HG02763 (cell line): ENCODE data around the gene PRRC2B.
"Not testable (repeated sequence)": the region's sequence is repeated elsewhere in the genome, so short reads cannot be mapped to it uniquely, and the experiment has no call there.

Experiments used
- ATAC-seq: cut with Tn5 transposase; IDR thresholded peaks from one replicate; pipeline ENCODE4 v1.9.1; 2021; ENCODE audit warnings: mild to moderate bottlenecking, moderate library complexity; ENCODE audit not compliant: unreplicated experiment

PRRC2B gene

DNA sequence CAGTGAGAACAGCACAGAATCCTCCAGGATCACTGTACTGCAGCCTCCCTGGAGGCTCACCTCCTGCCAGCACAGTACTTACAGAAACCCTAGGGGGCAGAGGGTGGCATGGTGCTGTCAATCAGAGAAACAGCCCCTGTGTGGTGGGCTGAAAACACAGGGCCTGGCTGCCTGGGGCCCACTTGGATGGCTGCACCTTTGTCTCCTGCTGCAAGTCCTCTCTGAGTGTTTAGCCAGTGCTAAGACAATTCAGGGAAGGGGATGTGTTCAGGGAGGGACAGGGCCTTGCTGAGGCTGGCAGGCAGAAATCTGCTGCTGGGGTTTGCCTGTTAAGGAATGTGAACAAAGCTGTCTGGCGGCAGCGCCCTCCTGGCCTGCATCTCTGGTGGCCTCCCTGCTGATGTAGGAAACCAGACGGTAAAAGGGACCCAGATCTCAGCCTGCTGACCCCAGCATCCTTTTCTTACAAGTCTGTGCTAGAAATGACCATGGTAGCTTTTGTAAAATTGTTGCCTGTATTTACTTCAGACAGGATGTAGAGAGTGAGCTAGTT lies 39.5 kb downstream of the PRRC2B start:
- no peak for ATAC-seq

DNA sequence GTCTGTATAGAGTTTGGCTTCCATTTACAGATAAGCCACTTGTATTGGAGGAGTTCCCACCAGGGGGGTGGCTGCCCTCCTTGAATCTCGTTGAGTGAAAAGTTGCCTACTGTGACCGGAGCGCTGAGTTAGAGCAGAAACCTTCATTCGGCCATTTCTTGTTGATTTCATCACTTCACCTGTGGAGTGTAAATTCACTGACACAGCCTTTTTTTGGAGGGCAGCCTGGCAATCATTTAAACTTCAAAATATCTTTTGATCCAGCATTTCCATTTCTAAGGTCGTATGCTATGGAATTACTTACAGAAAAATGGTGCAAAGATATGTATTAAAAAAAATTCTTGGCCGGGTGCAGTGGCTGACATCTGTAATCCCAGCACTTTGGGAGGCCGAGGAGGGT lies 40.8 kb downstream of the PRRC2B start:
- ATAC-seq: no peak

DNA sequence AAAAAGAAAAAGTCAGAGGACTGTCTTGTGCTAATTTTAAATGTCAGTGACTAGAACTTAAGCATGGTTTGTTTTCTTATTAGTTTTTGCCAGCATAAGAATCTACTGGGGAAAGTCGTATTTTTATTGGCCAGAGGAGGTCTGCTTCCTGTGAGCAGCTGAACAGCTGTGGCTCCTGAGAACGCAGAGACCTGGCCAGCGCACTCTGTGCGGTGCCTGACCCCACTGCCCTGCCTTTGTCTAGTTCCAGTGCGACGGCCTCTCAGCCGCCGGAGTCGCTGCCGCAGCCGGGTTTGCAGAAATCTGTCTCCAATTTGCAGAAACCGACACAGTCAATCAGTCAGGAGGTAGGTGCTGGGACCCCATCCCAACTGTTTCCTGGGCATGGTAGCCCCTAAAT lies 42.5 kb downstream of the PRRC2B start:
- ATAC-seq: no peak

DNA sequence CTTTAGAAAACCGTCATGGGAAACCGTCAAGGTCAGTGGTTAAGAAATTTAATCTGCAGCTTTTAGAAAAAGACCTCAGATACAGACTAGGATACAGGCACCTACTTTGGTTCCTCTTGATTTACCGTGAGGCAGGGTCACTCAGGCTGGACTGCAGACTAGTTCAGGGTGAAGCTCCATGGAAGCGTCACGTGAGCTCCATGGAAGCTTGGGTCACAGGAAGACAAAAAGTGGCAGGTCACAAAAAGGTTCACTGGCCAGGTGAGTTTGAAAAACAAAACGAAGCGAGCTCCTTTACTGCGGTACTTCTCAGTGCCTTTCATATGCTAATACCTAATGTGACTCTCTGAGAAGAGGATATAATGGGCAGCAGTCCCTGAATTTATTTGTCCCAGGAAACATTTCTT lies 43.0 kb downstream of the PRRC2B start:
- ATAC-seq: no peak

DNA sequence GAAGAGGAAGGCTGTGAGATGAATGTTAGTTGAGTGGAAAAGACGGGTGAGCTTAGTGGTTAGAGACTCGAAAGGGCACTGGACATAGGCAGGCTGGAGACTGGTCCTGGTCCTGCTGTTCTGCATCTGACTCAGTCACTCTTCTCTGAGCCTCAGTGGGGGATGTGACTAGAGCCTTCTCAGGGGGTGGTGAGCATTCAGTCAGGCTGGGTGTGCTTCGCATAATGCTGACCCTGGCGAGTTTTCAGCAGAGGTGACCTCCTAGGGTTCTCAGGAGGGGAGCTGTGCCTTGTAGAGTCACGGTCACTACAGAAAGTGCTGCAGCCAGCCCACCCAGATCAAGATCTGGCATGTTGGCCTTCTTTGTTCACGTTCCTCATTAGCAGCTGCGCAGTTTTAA lies 44.3 kb downstream of the PRRC2B start:
- no peak for ATAC-seq

DNA sequence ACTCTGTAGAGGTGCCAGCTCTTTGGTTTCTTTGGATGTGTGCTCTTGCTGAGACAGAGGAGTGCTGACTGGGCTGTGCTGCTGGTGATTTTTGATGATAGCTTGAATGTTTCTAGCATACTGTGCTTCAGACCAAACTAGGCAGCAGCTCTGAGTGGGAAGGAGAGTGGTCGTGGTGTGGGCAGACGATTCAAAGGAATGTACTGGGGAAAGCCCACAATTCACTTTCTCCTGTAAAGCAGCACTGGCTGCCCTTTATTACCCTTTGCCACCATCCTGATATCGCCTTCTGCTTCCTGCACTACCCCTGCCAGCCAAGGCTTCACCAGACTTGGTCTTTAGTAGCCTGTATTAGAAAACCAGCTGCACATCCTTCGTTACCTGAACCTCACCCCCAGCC lies 45.3 kb downstream of the PRRC2B start:
- no peak for ATAC-seq

DNA sequence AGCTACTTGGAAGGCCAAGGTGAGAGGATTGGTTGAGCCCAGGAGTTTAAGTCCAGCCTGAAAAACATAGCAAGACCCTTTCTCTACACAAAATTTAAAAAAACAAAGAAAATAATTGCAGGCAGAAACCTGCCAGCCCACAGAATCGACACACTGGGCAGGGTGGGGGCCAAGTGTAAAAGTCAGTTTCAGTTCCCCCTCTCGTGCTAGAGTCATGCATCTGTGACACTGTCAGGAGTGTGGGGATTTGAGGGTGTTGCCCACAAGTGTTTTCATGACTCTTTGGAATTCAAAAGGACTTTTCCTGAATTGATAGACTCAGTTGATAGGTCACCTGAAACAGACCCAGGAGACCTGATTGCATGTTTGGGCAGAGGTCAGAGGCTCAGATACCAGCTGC lies 47.6 kb downstream of the PRRC2B start:
- ATAC-seq: no peak

DNA sequence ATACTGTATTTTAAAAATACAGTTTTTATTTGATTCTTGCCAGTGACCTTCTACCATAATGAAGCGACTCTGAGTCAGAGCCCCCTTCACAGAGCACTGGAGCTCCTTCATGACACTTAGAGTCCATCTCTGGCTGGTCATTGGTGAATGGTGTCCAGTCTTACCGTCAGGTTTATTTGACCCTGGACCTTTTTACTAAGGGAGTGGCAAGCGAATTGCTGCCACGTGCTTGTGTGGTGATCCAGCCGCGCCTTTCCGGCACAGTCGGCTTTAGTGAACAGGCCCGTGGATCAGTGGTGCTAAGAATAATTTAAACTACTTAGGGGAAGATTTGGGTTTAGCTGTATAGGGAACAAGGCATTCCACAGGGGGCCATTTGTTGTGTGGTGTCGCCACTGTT lies 48.5 kb downstream of the PRRC2B start:
- ATAC-seq: no peak

DNA sequence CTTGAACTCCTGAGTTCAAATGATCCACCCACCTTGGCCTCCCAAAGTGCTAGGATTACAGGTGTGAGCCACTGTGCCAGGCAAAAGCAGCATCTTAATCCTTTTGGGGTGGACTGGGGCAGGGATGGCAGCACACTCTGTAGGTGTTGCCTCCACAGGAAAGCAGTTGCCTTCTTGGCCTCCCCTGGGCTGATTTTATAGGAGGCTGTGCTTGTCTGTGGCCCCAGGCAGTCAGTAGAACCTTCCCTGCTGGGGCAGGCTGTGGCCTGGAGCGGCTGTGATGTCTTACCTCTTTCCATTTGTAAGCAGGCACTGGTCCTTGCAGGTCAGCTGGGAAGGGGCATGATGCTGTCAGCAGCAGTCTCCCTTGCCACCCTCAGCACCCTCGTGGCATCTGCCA lies 49.8 kb downstream of the PRRC2B start:
- no peak for ATAC-seq

DNA sequence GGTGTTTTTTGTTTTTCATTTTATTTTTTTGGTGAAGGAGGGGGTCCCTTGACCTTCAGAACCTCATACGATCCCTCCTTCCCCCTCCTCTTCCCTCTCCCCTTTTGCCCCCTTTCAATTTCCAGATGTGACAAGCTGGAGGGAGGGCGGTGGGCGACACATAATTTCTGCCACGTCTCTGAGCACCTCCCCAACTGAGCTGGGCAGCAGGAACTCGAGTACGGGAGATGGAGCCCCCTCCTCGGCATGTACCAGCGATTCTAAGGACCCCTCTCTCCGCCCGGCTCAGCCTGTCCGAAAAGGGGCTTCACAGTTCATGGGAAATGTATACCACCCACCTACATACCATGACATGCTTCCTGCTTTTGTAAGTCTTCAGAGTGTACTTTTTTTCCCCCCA lies 52.4 kb downstream of the PRRC2B start:
- no peak for ATAC-seq

DNA sequence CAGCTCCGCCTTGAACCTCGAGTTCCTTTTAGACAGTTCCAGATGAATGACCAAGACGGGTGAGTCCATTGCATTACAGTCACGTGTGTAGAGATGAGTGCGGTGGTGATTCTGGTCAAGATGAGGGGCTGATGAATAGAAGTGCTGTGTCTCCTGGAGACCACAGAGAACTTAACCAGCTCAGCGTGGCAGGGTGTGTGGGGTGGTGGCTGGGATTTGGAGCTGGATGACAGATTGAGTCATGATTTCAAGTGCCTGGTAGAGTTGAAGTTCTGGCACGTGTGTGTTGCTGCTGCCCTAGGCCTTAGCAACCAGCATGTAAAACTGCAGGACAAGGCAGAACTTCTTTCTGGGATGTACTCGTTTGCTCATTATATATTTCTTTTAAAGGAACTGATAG lies 53.3 kb downstream of the PRRC2B start:
- ATAC-seq: no peak

DNA sequence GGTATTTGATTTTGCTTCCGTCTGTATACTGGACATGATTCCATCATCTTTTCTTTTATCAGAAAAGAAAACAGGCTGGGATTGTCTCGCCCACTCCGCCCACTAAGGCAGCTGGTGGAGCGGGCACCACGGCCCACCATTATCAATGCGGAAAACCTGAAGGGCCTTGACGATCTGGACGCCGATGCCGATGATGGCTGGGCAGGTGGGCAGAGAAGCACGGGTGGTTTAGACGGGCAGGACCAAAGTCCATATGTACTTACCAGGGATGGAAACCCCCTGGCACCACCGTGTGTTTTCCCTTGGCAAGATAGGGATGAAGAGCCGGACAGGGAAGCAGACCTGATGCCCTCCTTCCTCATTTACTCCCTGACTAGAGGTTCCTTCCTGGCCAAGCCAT lies 53.7 kb downstream of the PRRC2B start:
- no peak for ATAC-seq

DNA sequence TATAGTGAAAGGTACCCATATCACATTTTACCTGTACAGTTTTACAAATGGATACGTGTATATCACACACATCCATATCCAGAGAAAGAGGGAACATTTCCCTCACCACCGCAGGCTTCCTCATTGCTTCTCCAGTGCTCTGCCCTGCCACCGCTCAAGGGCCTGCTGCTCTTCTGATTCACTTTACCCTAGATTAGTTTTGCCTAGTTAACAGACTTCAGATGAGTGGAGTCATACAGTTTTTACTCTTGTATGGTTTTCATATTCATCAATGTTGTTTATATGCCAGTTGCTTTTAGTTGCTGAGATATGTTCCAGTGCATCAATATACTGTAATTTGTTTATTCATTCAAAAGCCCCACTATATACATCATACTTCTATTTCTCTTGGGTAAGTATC lies 54.9 kb downstream of the PRRC2B start:
- no peak for ATAC-seq

DNA sequence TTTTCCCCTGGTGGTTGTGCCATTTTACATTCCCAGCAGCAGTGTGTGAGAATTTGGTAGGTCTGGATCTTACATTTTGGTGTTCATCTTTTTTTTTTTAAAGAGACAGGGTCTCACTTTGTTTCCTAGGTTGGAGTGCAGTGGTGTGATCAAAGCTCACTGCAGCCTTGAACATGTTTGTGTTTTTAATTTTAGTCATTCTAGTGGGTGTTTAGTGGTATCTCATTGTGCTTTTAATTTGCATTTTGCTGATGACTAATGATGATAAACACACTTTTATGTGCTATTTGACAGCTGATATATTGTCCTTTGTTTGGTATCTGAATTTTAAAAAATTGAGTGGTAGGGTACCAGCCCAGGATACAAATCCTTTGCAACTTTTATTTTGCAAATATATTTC lies 55.4 kb downstream of the PRRC2B start:
- ATAC-seq: no peak

DNA sequence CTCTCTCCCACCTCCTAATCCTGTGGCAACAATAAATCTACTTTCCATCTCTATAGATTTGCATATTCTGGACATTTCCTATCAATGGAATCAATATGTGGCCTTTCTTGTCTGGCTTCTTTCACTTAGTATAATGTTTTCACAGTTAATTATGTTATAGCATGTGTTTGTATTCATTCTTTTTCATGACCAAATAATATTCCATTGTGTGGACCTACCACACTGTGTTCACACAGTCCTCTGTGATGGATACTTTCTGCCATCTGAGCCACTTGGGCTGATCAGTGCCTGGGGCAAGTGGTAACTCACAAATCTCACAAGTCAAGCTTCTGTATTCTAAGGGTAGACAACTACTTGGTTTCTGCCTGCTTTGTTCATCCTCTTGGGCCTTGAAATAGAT lies 60.1 kb downstream of the PRRC2B start:
- ATAC-seq: no peak

DNA sequence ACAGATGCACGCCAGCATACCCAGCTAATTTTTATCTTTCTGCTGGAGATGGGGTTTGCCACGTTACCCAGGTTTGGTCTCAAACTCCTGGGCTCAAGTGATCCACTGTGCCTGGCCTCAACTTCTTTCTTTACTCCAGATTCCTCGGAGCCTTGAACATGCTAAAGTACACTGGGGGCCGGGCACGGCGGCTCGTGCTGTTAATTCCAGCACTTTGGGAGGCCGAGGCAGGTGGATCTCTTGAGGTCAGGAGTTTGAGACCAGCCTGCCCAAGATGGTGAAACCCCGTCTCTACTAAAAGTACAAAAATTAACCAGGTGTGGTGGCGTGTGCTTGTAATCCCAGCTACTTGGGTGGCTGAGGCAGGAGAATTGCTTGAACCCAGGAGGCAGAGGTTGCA lies 61.8 kb downstream of the PRRC2B start:
- not testable (repeated sequence) for ATAC-seq

DNA sequence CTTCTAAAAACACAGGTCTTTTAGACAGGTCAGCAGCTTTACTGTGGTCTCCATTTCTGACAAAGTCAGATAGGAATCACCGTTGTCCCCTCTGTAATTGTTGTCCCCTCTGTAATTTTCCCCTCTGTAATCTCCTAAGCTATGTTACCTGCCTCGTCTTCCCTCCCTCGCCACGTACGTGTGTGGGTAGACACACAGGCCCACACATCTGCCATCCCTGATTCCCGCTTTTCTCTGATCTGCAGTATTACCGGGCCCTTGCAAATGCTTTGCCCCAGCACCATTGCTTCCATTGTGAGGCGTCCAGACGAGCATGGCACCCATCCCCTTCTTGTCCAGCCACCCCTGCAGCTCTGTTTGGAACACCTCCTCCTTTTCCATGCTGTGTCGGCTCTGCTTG lies 63.9 kb downstream of the PRRC2B start:
- ATAC-seq: no peak

DNA sequence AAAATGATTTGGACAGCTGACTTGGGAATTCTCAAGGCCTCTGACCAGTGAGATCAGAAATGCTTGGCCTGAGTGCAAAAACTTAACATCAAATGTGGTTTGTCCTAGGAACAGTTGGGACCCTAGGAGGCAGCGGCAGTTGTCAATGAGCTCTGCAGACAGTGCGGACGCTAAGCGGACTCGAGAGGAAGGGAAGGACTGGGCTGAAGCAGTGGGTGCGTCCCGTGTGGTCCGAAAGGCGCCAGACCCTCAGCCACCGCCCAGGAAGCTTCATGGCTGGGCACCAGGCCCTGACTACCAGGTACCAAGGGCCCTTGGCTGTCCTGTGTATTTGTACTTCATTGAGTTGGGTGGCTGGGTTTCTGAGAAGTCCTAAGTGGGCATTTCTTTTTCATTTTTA lies 65.2 kb downstream of the PRRC2B start:
- no peak for ATAC-seq

DNA sequence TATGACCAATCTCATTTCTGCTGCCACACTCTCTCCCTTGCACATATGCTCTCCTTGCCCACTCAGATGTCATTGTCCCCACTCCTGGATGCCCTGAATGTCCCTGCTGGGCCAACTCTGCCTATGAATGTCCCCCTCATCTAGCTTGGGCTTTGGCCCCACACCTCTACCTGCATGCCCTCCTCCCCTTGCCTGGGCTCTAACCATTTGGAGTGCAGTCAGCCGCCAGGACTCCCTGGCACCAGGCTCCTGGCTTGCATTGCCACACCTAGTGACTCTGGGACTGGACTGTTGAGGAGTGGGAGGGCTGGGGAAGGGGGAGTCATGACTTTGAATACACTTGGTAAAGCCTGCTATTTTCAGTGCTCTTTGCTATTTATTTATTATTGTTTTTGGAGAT lies 67.3 kb downstream of the PRRC2B start:
- ATAC-seq: no peak

DNA sequence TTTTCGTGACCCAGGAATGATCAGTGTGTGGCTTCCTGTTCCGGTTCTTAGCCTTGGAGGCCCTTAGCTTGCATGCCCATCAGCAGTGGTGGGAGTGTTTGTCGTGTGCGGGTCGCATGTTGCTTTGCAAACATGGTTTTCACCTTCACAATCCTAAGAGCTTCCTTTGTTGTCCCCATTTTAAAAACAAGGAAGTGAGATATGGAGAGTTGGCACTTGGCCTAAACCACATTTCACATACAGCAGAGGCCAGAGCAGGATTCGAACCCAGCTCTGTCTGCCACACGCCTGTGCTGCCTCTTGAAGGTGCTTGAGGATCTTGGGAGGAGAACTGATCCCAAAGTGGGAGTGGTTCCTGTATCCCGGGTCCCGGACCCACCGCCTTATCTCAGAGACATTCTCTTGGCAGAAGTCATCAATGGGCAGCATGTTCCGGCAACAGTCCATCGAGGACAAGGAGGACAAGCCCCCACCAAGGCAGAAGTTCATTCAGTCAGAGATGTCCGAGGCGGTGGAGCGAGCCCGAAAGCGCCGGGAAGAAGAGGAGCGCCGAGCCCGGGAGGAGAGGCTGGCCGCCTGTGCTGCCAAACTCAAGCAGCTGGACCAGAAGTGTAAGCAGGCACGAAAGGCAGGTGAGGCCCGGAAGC lies 70.6 kb downstream of the PRRC2B start:
- no peak for ATAC-seq

DNA sequence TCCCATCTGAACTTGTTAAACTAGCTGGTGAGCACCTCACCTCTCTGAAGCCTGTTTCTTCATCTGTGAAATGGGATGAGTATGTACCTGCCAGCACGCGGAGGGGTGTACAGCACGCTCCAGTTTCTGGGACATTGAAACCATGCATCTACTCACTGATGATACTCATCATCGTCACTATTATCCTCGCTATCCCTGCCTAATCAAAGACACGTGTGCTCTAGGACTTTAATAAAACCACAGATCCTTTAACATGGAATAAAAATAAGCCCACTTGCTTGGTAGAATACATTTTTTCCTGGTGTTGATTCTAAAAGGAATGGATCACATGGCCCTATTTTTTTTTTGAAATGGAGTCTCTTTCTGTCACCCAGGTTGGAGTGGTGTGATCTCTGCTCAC lies 71.5 kb downstream of the PRRC2B start:
- ATAC-seq: no peak

DNA sequence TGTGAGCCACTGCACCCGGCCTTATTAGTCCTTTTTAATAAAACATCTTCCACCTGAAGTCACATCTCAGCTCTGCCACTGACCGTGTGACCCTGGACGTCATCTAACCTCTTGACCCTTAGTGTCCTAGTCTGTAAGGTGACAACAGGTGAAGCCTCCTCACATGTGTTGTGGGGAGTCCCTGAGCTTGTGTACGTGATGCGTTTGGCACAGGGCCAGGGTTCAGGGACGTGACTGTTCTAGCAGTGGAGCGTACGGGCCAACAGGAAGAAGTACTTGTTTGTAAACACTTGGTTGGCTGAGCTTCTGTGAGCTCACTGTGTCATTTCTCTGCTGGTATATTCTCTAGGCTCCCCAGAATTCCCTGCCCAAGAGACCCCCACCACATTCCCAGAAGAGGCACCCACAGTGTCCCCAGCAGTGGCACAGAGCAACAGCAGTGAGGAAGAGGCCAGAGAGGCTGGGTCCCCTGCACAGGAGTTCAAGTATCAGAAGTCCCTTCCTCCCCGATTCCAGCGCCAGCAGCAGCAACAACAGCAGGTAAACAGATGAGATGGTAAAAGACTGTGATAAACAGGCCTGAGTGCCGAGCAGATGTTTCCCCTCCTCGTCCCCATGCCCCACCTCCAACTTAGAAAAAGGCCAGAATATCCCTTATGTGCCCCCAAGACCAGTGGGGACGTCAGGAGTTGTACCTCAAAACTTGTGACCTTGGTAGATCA lies 73.5 kb downstream of the PRRC2B start:
- no peak for ATAC-seq

DNA sequence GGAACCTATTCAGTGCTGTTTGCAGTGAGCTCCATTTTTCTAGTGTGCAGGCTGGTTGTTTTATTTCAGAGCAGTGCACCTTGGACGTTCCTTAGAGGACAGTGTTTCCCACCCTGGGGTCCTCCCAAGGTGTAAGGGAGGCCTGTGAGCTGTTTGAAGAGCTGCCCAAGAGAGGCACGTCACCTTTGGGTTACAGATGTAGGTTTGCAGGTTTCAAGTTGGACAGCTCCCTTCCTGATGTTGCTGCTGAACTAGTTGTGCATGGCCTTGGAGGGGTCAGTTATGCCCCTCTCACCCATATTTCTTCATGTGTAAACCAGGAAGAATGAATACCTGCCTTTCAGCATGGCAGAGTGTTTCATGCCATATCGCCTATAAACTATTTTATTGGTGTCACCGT lies 74.1 kb downstream of the PRRC2B start:
- ATAC-seq: no peak
